ENCODE results near the gene CDCA5. TPM values are rescaled to one million over a fixed set of nuclear protein-coding genes. Genes with fewer than 3 reads are reported as not detected.

Gene CDCA5
- total RNA-seq, 1 experiment from 2014 or later, result 92.9 TPM

- POLR2A ChIA-PET, result no interaction called here
- no peaks in the 10 kb centered on the region for H3K4me1 ChIP-seq (ENCODE audit: control insufficient read depth, insufficient read depth, low read length)
- TF ChIP-seq POLR2AphosphoS5 (IDR thresholded peaks at IDR 0.05; ENCODE audit: low read depth, low read length), result no peak
- TF ChIP-seq CTCF (IDR thresholded peaks at IDR 0.05), result no peak
- TF ChIP-seq SIN3A (IDR thresholded peaks at IDR 0.05; ENCODE audit: borderline replicate concordance, insufficient read depth, low read depth, low read length), result no peak
- TF ChIP-seq REST (IDR thresholded peaks at IDR 0.05; ENCODE audit: insufficient read depth in 1 of 2, low read depth in 2 of 2, low read length in 1 of 2), result no peak
- no peak for TF ChIP-seq TCF7L2 (IDR thresholded peaks at IDR 0.05; ENCODE audit: low read depth, low read length)
- no peaks in the 10 kb centered on the region for H3K27me3 ChIP-seq (ENCODE audit: control insufficient read depth, insufficient read depth, low read length)
- intact Hi-C loops (cut with micrococcal nuclease; ENCODE audit: unreplicated experiment), result no loop called here
- DNase-seq (ENCODE audit: low read depth, low spot score) (no peak), ATAC-seq (no peak)
- no peaks in the 10 kb centered on the region for H3K9me3 ChIP-seq (ENCODE audit: control insufficient read depth, insufficient read depth, low read depth, low read length)
- BruUV-seq (replicated peaks), result no TSS peak
- H3K36me3 ChIP-seq (ENCODE audit: control insufficient read depth, insufficient read depth, low read length), result no peaks in the 10 kb centered on the region
- no peak overlapping the region for H3K4me3 ChIP-seq (ENCODE audit: low read depth in 2 of 2, low read length in 2 of 2)
- in situ Hi-C loops (cut with HindIII; ENCODE audit: low pct_unique_long_range_greater_than_20kb, low sequenced_read_pairs), result no loop called here
- no peak overlapping the region for H3K27ac ChIP-seq (ENCODE audit: low read length)
- CTCF ChIA-PET, result interaction anchor here (0.8 kb wide), 1 partner anchor 10 kb away, joined by 3 read pairs; no protein-coding TSS in a partner anchor
Measured at GRCh38 chr11:65069217-65069616, 14.6 kb downstream of the CDCA5 start.

GRCh38 chr11:65067446-65067845 is 16.4 kb downstream of the CDCA5 start:
- ATAC-seq, result no peak
- intact Hi-C loops (cut with micrococcal nuclease; ENCODE audit: unreplicated experiment), result no loop called here
- in situ Hi-C loops (cut with HindIII; ENCODE audit: low pct_unique_long_range_greater_than_20kb, low sequenced_read_pairs), result no loop called here
- Histone ChIP-seq H3K36me3 (ENCODE audit: control insufficient read depth, insufficient read depth, low read length) (no peaks in the 10 kb centered on the region), H3K9me3 (ENCODE audit: control insufficient read depth, insufficient read depth, low read depth, low read length) (no peaks in the 10 kb centered on the region), H3K4me3 (ENCODE audit: low read depth in 2 of 2, low read length in 2 of 2) (no peak overlapping the region), H3K27me3 (ENCODE audit: control insufficient read depth, insufficient read depth, low read length) (no peaks in the 10 kb centered on the region), H3K4me1 (ENCODE audit: control insufficient read depth, insufficient read depth, low read length) (no peaks in the 10 kb centered on the region), H3K27ac (ENCODE audit: low read length) (no peak overlapping the region)
- POLR2A ChIA-PET, result no interaction called here
- TF ChIP-seq SIN3A (IDR thresholded peaks at IDR 0.05; ENCODE audit: borderline replicate concordance, insufficient read depth, low read depth, low read length) (no peak), REST (IDR thresholded peaks at IDR 0.05; ENCODE audit: insufficient read depth in 1 of 2, low read depth in 2 of 2, low read length in 1 of 2) (no peak), CTCF (IDR thresholded peaks at IDR 0.05) (no peak), POLR2AphosphoS5 (IDR thresholded peaks at IDR 0.05; ENCODE audit: low read depth, low read length) (no peak), TCF7L2 (IDR thresholded peaks at IDR 0.05; ENCODE audit: low read depth, low read length) (no peak)
- BruUV-seq (replicated peaks), result no TSS peak
- CTCF ChIA-PET, result no interaction called here
- no peak for DNase-seq (ENCODE audit: low read depth, low spot score)

Measured in Panc1 (cell line).